ENCODE results near the gene ZNF385C.

DNA sequence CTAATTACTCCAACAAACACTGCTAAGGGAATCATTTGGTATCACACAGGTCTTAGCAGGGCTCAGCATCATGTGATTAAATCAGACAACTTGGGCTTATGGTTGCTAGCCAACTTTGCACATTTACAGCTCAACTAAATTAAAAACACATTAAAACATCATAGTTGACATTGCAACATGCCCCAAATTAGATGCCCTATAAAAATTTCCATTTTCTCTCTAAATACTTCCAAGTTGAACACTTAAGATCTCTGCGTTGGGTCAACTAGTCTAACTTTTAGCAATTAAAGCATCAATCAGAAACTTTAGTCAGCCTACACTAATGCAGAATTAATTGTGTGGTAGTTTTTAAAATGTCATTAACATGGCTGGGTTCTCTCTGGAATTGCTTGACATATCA lies 93.1 kb downstream of the ZNF385C start:
- TF ChIP-seq, protein P1, sequence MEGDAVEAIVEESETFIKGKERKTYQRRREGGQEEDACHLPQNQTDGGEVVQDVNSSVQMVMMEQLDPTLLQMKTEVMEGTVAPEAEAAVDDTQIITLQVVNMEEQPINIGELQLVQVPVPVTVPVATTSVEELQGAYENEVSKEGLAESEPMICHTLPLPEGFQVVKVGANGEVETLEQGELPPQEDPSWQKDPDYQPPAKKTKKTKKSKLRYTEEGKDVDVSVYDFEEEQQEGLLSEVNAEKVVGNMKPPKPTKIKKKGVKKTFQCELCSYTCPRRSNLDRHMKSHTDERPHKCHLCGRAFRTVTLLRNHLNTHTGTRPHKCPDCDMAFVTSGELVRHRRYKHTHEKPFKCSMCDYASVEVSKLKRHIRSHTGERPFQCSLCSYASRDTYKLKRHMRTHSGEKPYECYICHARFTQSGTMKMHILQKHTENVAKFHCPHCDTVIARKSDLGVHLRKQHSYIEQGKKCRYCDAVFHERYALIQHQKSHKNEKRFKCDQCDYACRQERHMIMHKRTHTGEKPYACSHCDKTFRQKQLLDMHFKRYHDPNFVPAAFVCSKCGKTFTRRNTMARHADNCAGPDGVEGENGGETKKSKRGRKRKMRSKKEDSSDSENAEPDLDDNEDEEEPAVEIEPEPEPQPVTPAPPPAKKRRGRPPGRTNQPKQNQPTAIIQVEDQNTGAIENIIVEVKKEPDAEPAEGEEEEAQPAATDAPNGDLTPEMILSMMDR (conservative IDR thresholded peaks at IDR 0.05; ENCODE audit: low read length): no peak
- no peak for TF ChIP-seq EZH2phosphoT487 (IDR thresholded peaks at IDR 0.05; ENCODE audit: borderline replicate concordance, low read depth, low read length)

All from OCI-LY7 (cell line).